GM12878 (cell line): ENCODE data around the gene NKX1-2. TPM values are rescaled to one million over a fixed set of nuclear protein-coding genes. Genes with fewer than 3 reads are reported as not detected.
A peak's percentile ranks its signal among the peaks of the same experiment; 100 is the strongest.

Source experiments
- ATAC-seq: fragments of 200-7000 bp; cut with Tn5 transposase; 3 replicates; pipeline ENCODE4 v1.9.1; 2020; ENCODE audit warnings: mild to moderate bottlenecking, moderate library complexity
- Bru-seq: library from RNA; stranded (reverse); fragments of 400-500 nt; gene quantifications from one replicate; lab custom pipeline; 2021; lab: Mats Ljungman, UMichigan
- BruChase-seq, 2 experiments: library from RNA; stranded (reverse); fragments of 400-500 nt; gene quantifications; one replicate each; lab custom pipeline; 2021; lab: Mats Ljungman, UMichigan
- BruUV-seq: library from RNA; stranded (reverse); fragments of 400-500 nt; replicated peaks from 2 replicates; lab custom pipeline; 2021; lab: Mats Ljungman, UMichigan
- CTCF ChIA-PET: fragments of 300-600 bp; sonication (Branson Sonifier 250); formaldehyde crosslinking; extraction: SDS; loops from one replicate; lab custom pipeline; 2021; ENCODE audit warnings: inconsistent platforms; lab: Yijun Ruan, JAX
- POLR2A ChIA-PET: fragments of 350-600 bp; formaldehyde crosslinking; extraction: SDS; loops from one replicate; lab custom pipeline; 2021; ENCODE audit warnings: inconsistent platforms; lab: Charles Lee
- RAD21 ChIA-PET: fragments of 300-600 bp; sonication (Branson Sonifier 250); formaldehyde crosslinking; loops from one replicate; lab custom pipeline; 2023; ENCODE audit warnings: antibody characterized with exemption; ENCODE audit not compliant: unreplicated experiment; lab: Charles Lee
- SMC1A ChIA-PET: fragments of 300-600 bp; sonication (Branson Sonifier 250); formaldehyde crosslinking; loops from one replicate; lab custom pipeline; 2023; ENCODE audit not compliant: unreplicated experiment, uncharacterized antibody; lab: Charles Lee
- DNase-seq: peaks from one replicate; pipeline ENCODE4 v3.0.0-alpha.2; 2011; ENCODE audit warnings: low read depth, low spot score
- FAIRE-seq: peaks from 3 replicates; lab custom pipeline; 2011; peaks lifted over from hg19 to GRCh38; lab: Jason Lieb, UNC
- H2AFZ ChIP-seq: 2 replicates; pipeline ENCODE4 v1.6.0; 2011; ENCODE audit warnings: low read depth, low read length, control low read depth; ENCODE audit not compliant: control insufficient read depth
- H3K27ac ChIP-seq: 2 replicates; pipeline ENCODE4 v1.5.1; 2011; ENCODE audit warnings: control low read depth; ENCODE audit not compliant: control insufficient read depth, insufficient read depth
- H3K27me3 ChIP-seq, 2 experiments: replicated peaks in 1 of 2; 2 replicates each; pipeline versions ENCODE4 v1.6.0 to v1.6.1; 2011; ENCODE audit warnings: low read length in 1 of 2; ENCODE audit not compliant: control insufficient read depth in 2 of 2, insufficient read depth in 2 of 2
- H3K36me3 ChIP-seq, 2 experiments: 2 replicates each; pipeline ENCODE4 v1.5.1; 2011; ENCODE audit warnings: low read length in 1 of 2; ENCODE audit not compliant: control insufficient read depth in 2 of 2, insufficient read depth in 2 of 2
- H3K4me1 ChIP-seq: 2 replicates; pipeline ENCODE4 v1.6.1; 2011; ENCODE audit warnings: mild to moderate bottlenecking, low read length, moderate library complexity, mixed read lengths; ENCODE audit not compliant: control insufficient read depth, insufficient read depth
- H3K4me2 ChIP-seq: 2 replicates; pipeline ENCODE4 v1.6.0; 2011; ENCODE audit warnings: control low read depth; ENCODE audit not compliant: control insufficient read depth, insufficient read depth
- H3K4me3 ChIP-seq: fragments of 200-600 bp; sonication (generic); 2 replicates; pipeline ENCODE4 v1.5.1; 2016
- H3K79me2 ChIP-seq: 2 replicates; pipeline ENCODE4 v1.6.0; 2011; ENCODE audit warnings: low read length; ENCODE audit not compliant: control insufficient read depth, insufficient read depth
- H3K9ac ChIP-seq: 2 replicates; pipeline ENCODE4 v1.8.0; 2011; ENCODE audit warnings: low read length, control low read depth, mixed read lengths; ENCODE audit not compliant: control insufficient read depth, insufficient read depth
- H3K9me3 ChIP-seq: replicated peaks from 3 replicates; pipeline ENCODE4 v1.5.1; 2011; ENCODE audit warnings: mild to moderate bottlenecking, low read length; ENCODE audit not compliant: control insufficient read depth, insufficient read depth
- H4K20me1 ChIP-seq: 2 replicates; pipeline ENCODE4 v1.6.0; 2011; ENCODE audit not compliant: control insufficient read depth, insufficient read depth
- EZH2 ChIP-seq: IDR thresholded peaks from 2 replicates; pipeline ENCODE4 v1.6.1; 2012; ENCODE audit warnings: low read depth, mild to moderate bottlenecking, control low read depth, inconsistent platforms, low read length, borderline replicate concordance; ENCODE audit not compliant: control insufficient read depth
- GABPA ChIP-seq: IDR thresholded peaks from 2 replicates; pipeline ENCODE4 v1.6.1; 2014; ENCODE audit warnings: antibody characterized with exemption, low read depth, mild to moderate bottlenecking, inconsistent platforms
- NRF1 ChIP-seq: conservative IDR thresholded peaks from 2 replicates; pipeline ENCODE4 v1.6.1; 2011; ENCODE audit warnings: mild to moderate bottlenecking, low read depth, low read length, improper control_type of control experiment
- TARDBP ChIP-seq: IDR thresholded peaks from 2 replicates; pipeline ENCODE4 v1.6.1; 2016; ENCODE audit warnings: borderline replicate concordance
- TCF3 ChIP-seq: IDR thresholded peaks from 2 replicates; pipeline ENCODE4 v1.6.1; 2012; ENCODE audit warnings: low read depth, mild to moderate bottlenecking, low read length, borderline replicate concordance; ENCODE audit not compliant: insufficient read depth
- ZZZ3 ChIP-seq: IDR thresholded peaks from 2 replicates; pipeline ENCODE4 v1.6.1; 2011; ENCODE audit warnings: low read depth; ENCODE audit not compliant: control insufficient read depth, insufficient read length
- WGBS: methylation state at CpG from one replicate; pipeline ENCODE4 v1.1.6; 2016; ENCODE audit warnings: low lambda C conversion rate; ENCODE audit not compliant: insufficient replicate concordance, insufficient coverage; ENCODE audit errors: missing lambda C conversion rate; 5-methylcytosine and 5-hydroxymethylcytosine counted together
- in situ Hi-C: fragments of 300-500 bp; cut with MboI; formaldehyde crosslinking; loops from 9 replicates; pipeline ENCODE4 v1.14.3; 2018; ENCODE audit warnings: mixed read lengths
- intact Hi-C: fragments of 100-400 bp; cut with micrococcal nuclease; formaldehyde crosslinking; loops from one replicate; pipeline ENCODE4 v1.14.2; 2022; ENCODE audit not compliant: unreplicated experiment
- long read RNA-seq, 2 experiments: library from polyadenylated mRNA; unstranded; transcript quantifications; one replicate each; pipeline ENCODE4 v2.0.0, GENCODE V29; 2019 to 2020
- polyA minus RNA-seq, 3 experiments: library from RNA; depleted of rRNA, polyadenylated mRNA; stranded (reverse); fragments of >200 nt; gene quantifications; 2 replicates each; pipeline ENCODE4 v1.2.3, GENCODE V29; 2011
- polyA plus RNA-seq, 11 experiments: library from polyadenylated mRNA; depleted of rRNA in 4 of 11; unstranded in 6 of 11; stranded (reverse) in 5 of 11; fragments of >200 nt; fragmentation: Nextera tagmentation in 4 of 11; fragmentation: Illumina TruSeq in 1 of 11; extraction: Ambion mirVana in 4 of 11; extraction: Trizol in 1 of 11; gene quantifications; 1 replicate in 1 of 11; 2 replicates in 10 of 11; pipeline versions ENCODE4 v1.2.1 to v1.2.3, GENCODE V29; 2011 to 2016; ENCODE audit warnings: inconsistent platforms in 2 of 11, missing spikeins in 2 of 11, low read depth in 1 of 11
- total RNA-seq, 4 experiments: library from RNA; depleted of rRNA in 3 of 4; stranded (reverse); fragments of >200 nt in 3 of 4; fragmentation: Illumina TruSeq in 1 of 4; extraction: Trizol in 1 of 4; gene quantifications; 2 replicates each; pipeline versions ENCODE4 v1.2.1 to v1.2.3, GENCODE V29; 2013 to 2021
- TF ChIP-seq, protein P1 (sequence below): fragments of 450-650 bp; IDR thresholded peaks from 2 replicates; pipeline ENCODE4 v1.6.1; 2016; ENCODE audit warnings: mild to moderate bottlenecking
- TF ChIP-seq, protein P2 (sequence below): fragments of 450-650 bp; IDR thresholded peaks from 2 replicates; pipeline ENCODE4 v1.6.1; 2017; ENCODE audit warnings: mild to moderate bottlenecking

Gene NKX1-2
- not detected in 2 replicates for total RNA-seq (2013; cell fraction: nucleolus; rRNA removed)
- total RNA-seq (2014; rRNA removed) (not detected in 2 replicates), total RNA-seq (2014; rRNA removed; fragmentation: Illumina TruSeq; extraction: Trizol) (not detected in 2 replicates), total RNA-seq (2021) (not detected in 2 replicates), polyA plus RNA-seq (2011; rRNA removed) (not detected in 2 replicates), polyA plus RNA-seq (2014; fragmentation: Illumina TruSeq; extraction: Trizol) (not detected in 2 replicates), polyA plus RNA-seq (2014; fragmentation: Nextera tagmentation; extraction: Ambion mirVana) (not detected), polyA plus RNA-seq (2014; rRNA removed) (not detected in 2 replicates), polyA plus RNA-seq (2016; fragmentation: Nextera tagmentation; extraction: Ambion mirVana) (not detected), polyA minus RNA-seq (2011; rRNA and poly(A)+ RNA removed) (not detected in 2 replicates), Bru-seq, nascent RNA (not detected), BruChase-seq, experiment 1, labeled RNA remaining after a 6-hour chase (not detected), BruChase-seq, experiment 2, labeled RNA remaining after a 2-hour chase (not detected)
- not detected for polyA plus RNA-seq (2011; ENCODE audit: low read depth)
- not detected in 2 replicates for polyA plus RNA-seq (2011; cell fraction: cytosol; rRNA removed)
- polyA plus RNA-seq (2011; cell fraction: nucleus; rRNA removed): not detected in 2 replicates
- polyA plus RNA-seq (2012): 0.04 TPM in 1 of 2 replicates, not detected in the other
- polyA minus RNA-seq (2011; cell fraction: cytosol; rRNA and poly(A)+ RNA removed): not detected in 2 replicates
- polyA minus RNA-seq (2011; cell fraction: nucleus; rRNA and poly(A)+ RNA removed): not detected in 2 replicates
- long read RNA-seq, experiment 1: 0 reads
- long read RNA-seq, experiment 2: 0 reads

DNA sequence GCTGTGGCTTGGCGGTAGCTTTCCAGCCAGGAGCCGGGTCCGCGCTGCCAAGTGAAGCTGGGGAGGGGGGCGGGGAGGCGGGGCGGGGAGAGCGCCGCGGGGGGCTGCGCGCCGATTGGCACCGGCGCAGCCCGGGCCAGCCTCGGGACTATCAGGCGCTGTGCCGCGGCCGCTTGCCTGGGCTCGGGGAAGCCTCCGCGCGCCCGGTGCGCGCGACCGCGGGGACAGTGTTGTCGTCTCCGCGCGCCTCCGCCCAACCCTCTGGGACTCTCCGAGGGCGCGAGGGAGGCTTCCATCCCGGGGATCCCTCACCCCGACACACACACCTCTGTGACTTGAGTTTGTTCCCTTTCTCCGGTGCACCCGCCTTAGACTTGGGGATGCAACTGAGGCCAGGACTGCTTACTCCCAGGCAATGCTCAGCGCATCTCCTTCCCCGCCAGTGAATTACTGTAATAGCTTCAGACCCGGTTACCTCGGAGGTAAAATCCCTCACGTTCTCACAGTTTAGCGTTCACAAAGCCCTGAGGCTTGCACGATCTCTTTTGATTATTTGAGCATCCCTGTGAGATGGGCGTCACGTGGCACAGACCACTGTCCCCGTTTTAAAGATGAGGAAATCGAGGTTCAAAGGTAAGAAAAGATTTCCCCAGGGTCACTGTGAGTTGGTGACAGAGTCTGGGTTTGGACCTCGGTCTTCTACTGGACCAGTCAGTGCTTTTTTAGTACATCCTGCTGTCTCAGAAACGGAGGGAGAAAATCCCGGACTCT lies at the start of gene NKX1-2:
Gene NKX1-2, minus strand, starts transcription at position 24 of the 771 bp plus-strand sequence. CDS start 92 bp downstream, outside the sequence.
- BruUV-seq: no TSS peak
- FAIRE-seq (no peak), DNase-seq (no peak), ATAC-seq (no peak)
- H3K9ac ChIP-seq: no peak within 1 kb of the TSS
- no peak within 1 kb of the TSS for H3K27ac ChIP-seq
- CTCF ChIA-PET: no interaction called here
- in situ Hi-C loops: no loop called here
- H3K4me3 ChIP-seq: no peak within 1 kb of the TSS
- H3K27me3 ChIP-seq: peaks cover 19 to 20% of the 10 kb centered on the region in 2 experiments
- POLR2A ChIA-PET: no interaction called here
- TF ChIP-seq EZH2 (peak; percentile 96; the same call in 1 of the 2 replicates), TARDBP (no peak)
- no peaks in the 10 kb centered on the region for H4K20me1 ChIP-seq
- H3K36me3 ChIP-seq: no peaks in the 10 kb centered on the region
- 1% methylated on average over 35 of the region's 57 CpGs for WGBS
- SMC1A ChIA-PET: no interaction called here
- RAD21 ChIA-PET: no interaction called here
- H3K79me2 ChIP-seq: no peaks in the 10 kb centered on the region
- H3K9me3 ChIP-seq: no peaks in the 10 kb centered on the region
- no peak within 1 kb of the TSS for H2AFZ ChIP-seq
- no peak within 1 kb of the TSS for H3K4me2 ChIP-seq
- H3K4me1 ChIP-seq: no peaks in the 10 kb centered on the region
- intact Hi-C loops: no loop called here

DNA sequence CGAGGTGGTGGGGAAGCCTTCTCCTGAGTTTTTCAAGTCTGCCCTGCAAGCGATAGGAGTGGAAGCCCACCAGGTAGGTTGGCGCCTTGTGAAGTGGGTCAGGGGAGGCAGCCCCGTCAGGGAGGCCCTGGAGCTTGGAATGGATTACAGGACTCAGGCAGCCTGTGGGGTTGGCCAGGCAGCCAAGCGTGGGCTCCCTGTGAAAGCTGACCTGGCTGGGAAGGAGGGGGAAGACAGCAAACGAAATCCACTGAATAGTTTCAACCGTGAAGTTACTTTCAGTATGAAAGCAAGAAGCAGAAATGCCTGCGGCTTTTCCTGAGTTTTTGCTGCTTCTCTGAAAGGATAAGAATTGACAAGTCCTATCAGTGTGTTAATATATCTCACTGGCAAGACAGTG lies 48.2 kb upstream of the NKX1-2 start:
- Histone ChIP-seq H3K9ac (no peak overlapping the region), H4K20me1 (no peaks in the 10 kb centered on the region), H3K27me3 (no peaks in the 10 kb centered on the region), H3K79me2 (no peaks in the 10 kb centered on the region), H3K4me2 (no peak overlapping the region), H3K36me3 (no peaks in the 10 kb centered on the region), H3K4me3 (no peak overlapping the region), H3K9me3 (peaks cover 2% of the 10 kb centered on the region; the same call in 1 of the 3 replicates), H3K4me1 (no peaks in the 10 kb centered on the region; the same call in 1 of the 2 replicates), H3K27ac (no peak overlapping the region), H2AFZ (no peak overlapping the region)
- ChIA-PET POLR2A (no interaction called here), SMC1A (no interaction called here), RAD21 (no interaction called here), CTCF (no interaction called here)
- FAIRE-seq: no peak
- 57% methylated on average over 8 of the region's 8 CpGs for WGBS
- intact Hi-C loops (no loop called here), in situ Hi-C loops (no loop called here)
- no peak for ATAC-seq
- TF ChIP-seq, protein P1, sequence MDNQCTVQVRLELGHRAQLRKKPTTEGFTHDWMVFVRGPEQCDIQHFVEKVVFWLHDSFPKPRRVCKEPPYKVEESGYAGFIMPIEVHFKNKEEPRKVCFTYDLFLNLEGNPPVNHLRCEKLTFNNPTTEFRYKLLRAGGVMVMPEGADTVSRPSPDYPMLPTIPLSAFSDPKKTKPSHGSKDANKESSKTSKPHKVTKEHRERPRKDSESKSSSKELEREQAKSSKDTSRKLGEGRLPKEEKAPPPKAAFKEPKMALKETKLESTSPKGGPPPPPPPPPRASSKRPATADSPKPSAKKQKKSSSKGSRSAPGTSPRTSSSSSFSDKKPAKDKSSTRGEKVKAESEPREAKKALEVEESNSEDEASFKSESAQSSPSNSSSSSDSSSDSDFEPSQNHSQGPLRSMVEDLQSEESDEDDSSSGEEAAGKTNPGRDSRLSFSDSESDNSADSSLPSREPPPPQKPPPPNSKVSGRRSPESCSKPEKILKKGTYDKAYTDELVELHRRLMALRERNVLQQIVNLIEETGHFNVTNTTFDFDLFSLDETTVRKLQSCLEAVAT: no peak
- TF ChIP-seq NRF1 (no peak), TCF3 (no peak), GABPA (no peak), ZZZ3 (no peak)
- TF ChIP-seq, protein P2, sequence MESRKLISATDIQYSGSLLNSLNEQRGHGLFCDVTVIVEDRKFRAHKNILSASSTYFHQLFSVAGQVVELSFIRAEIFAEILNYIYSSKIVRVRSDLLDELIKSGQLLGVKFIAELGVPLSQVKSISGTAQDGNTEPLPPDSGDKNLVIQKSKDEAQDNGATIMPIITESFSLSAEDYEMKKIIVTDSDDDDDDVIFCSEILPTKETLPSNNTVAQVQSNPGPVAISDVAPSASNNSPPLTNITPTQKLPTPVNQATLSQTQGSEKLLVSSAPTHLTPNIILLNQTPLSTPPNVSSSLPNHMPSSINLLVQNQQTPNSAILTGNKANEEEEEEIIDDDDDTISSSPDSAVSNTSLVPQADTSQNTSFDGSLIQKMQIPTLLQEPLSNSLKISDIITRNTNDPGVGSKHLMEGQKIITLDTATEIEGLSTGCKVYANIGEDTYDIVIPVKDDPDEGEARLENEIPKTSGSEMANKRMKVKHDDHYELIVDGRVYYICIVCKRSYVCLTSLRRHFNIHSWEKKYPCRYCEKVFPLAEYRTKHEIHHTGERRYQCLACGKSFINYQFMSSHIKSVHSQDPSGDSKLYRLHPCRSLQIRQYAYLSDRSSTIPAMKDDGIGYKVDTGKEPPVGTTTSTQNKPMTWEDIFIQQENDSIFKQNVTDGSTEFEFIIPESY: no peak
- DNase-seq: no peak
- no TSS peak for BruUV-seq
